H9 (cell line): ENCODE results near the gene RGL2. TPM values are rescaled to one million over a fixed set of nuclear protein-coding genes. Genes with fewer than 3 reads are reported as not detected.

Experiments used
- DNase-seq: peaks from one replicate; pipeline ENCODE4 v3.0.0-alpha.2; 2017
- H2AFZ ChIP-seq: one replicate; pipeline ENCODE4 v1.6.1; 2013; ENCODE audit warnings: mild to moderate bottlenecking, low read length, control low read depth, moderate library complexity
- H2AK5ac ChIP-seq: 2 replicates; pipeline ENCODE4 v1.6.1; 2013; ENCODE audit warnings: low read length, control low read depth, mixed read lengths; ENCODE audit not compliant: insufficient read length
- H2BK120ac ChIP-seq: one replicate; pipeline ENCODE4 v1.6.1; 2013; ENCODE audit warnings: low read depth, mild to moderate bottlenecking, low read length, control low read depth, inconsistent platforms; ENCODE audit not compliant: poor library complexity, severe bottlenecking
- H2BK12ac ChIP-seq: 2 replicates; pipeline ENCODE4 v1.6.1; 2013; ENCODE audit warnings: low read length, control low read depth, mixed read lengths, low read depth; ENCODE audit not compliant: insufficient read length
- H2BK15ac ChIP-seq: 2 replicates; pipeline ENCODE4 v1.6.1; 2013; ENCODE audit warnings: low read depth, low read length, control low read depth
- H2BK20ac ChIP-seq: one replicate; pipeline ENCODE4 v1.6.1; 2013; ENCODE audit warnings: low read depth, mild to moderate bottlenecking, low read length, control low read depth, inconsistent platforms; ENCODE audit not compliant: poor library complexity, severe bottlenecking
- H2BK5ac ChIP-seq: 2 replicates; pipeline ENCODE4 v1.6.1; 2013; ENCODE audit warnings: low read length, control low read depth, mixed read lengths; ENCODE audit not compliant: insufficient read length
- H3K14ac ChIP-seq: 2 replicates; pipeline ENCODE4 v1.6.1; 2013; ENCODE audit warnings: low read length, control low read depth; ENCODE audit not compliant: insufficient read depth
- H3K18ac ChIP-seq: 2 replicates; pipeline ENCODE4 v1.6.1; 2013; ENCODE audit warnings: low read depth, mild to moderate bottlenecking, mixed read lengths, low read length, control low read depth; ENCODE audit not compliant: insufficient read length
- H3K23ac ChIP-seq: 2 replicates; pipeline ENCODE4 v1.6.1; 2013; ENCODE audit warnings: low read length, control low read depth, mixed read lengths, low read depth; ENCODE audit not compliant: insufficient read length
- H3K23me2 ChIP-seq: 2 replicates; pipeline ENCODE4 v1.6.1; 2013; ENCODE audit warnings: low read depth, mild to moderate bottlenecking, mixed read lengths, low read length, control low read depth; ENCODE audit not compliant: insufficient read length, poor library complexity, severe bottlenecking
- H3K27ac ChIP-seq: 2 replicates; pipeline ENCODE4 v1.5.1; 2013; ENCODE audit warnings: low read length, control low read depth, mixed read lengths, low read depth; ENCODE audit not compliant: insufficient read length
- H3K27me3 ChIP-seq: 2 replicates; pipeline ENCODE4 v1.6.1; 2013; ENCODE audit warnings: low read length, control low read depth, inconsistent platforms; ENCODE audit not compliant: insufficient read depth
- H3K4ac ChIP-seq: 2 replicates; pipeline ENCODE4 v1.6.1; 2013; ENCODE audit warnings: low read depth, mild to moderate bottlenecking, control low read depth, inconsistent platforms, low read length, moderate library complexity
- H3K4me1 ChIP-seq: 2 replicates; pipeline ENCODE4 v1.6.1; 2013; ENCODE audit warnings: low read length, control low read depth, inconsistent platforms; ENCODE audit not compliant: insufficient read depth
- H3K4me2 ChIP-seq: 2 replicates; pipeline ENCODE4 v1.6.1; 2013; ENCODE audit warnings: low read length, control low read depth, mixed read lengths; ENCODE audit not compliant: insufficient read length, insufficient read depth
- H3K56ac ChIP-seq: 2 replicates; pipeline ENCODE4 v1.6.1; 2013; ENCODE audit warnings: low read depth, mild to moderate bottlenecking, mixed read lengths, low read length, control low read depth; ENCODE audit not compliant: insufficient read length
- H3K79me1 ChIP-seq: 2 replicates; pipeline ENCODE4 v1.6.1; 2013; ENCODE audit warnings: low read depth, mild to moderate bottlenecking, moderate library complexity, low read length, control low read depth, inconsistent platforms; ENCODE audit not compliant: insufficient read depth, poor library complexity, severe bottlenecking
- H3K79me2 ChIP-seq: 2 replicates; pipeline ENCODE4 v1.6.1; 2013; ENCODE audit warnings: low read length, control low read depth, inconsistent platforms; ENCODE audit not compliant: insufficient read depth
- H3K9ac ChIP-seq: 2 replicates; pipeline ENCODE4 v1.6.1; 2013; ENCODE audit warnings: low read length, control low read depth, mixed read lengths; ENCODE audit not compliant: insufficient read length; ENCODE audit errors: extremely low read depth
- H3K9me3 ChIP-seq: one replicate; pipeline ENCODE4 v1.6.1; 2013; ENCODE audit warnings: low read depth, low read length, inconsistent platforms; ENCODE audit not compliant: control insufficient read depth
- H3T11ph ChIP-seq: one replicate; pipeline ENCODE4 v1.6.1; 2013; ENCODE audit warnings: mild to moderate bottlenecking, low read length, control low read depth, inconsistent platforms
- H4K20me1 ChIP-seq: one replicate; pipeline ENCODE4 v1.6.1; 2013; ENCODE audit not compliant: control insufficient read depth, insufficient read length, insufficient read depth
- H4K5ac ChIP-seq: 2 replicates; pipeline ENCODE4 v1.6.1; 2013; ENCODE audit warnings: low read depth, mild to moderate bottlenecking, mixed read lengths, low read length, control low read depth; ENCODE audit not compliant: insufficient read length
- H4K8ac ChIP-seq: replicated peaks from 2 replicates; pipeline ENCODE4 v1.6.1; 2013; ENCODE audit warnings: low read length, control low read depth, mixed read lengths, low read depth; ENCODE audit not compliant: insufficient read length
- H4K91ac ChIP-seq: 2 replicates; pipeline ENCODE4 v1.6.1; 2013; ENCODE audit warnings: low read depth, mild to moderate bottlenecking, moderate library complexity, mixed read lengths, low read length, control low read depth; ENCODE audit not compliant: insufficient read length
- H3K27ac Mint-ChIP-seq, 3 experiments: 2 replicates in 2 of 3; 3 replicates in 1 of 3; pipeline ENCODE4 v1.8.0; 2020 to 2021; ENCODE audit warnings: mixed read lengths in 3 of 3, mild to moderate bottlenecking in 1 of 3, moderate library complexity in 1 of 3
- H3K27me3 Mint-ChIP-seq: 2 replicates; pipeline ENCODE4 v1.8.0; 2021; ENCODE audit warnings: low read depth, mild to moderate bottlenecking, moderate library complexity, mixed read lengths
- H3K36me3 Mint-ChIP-seq, 3 experiments: 2 replicates in 2 of 3; 3 replicates in 1 of 3; pipeline ENCODE4 v1.8.0; 2020 to 2021; ENCODE audit warnings: low read depth in 3 of 3, mixed read lengths in 3 of 3; ENCODE audit not compliant: insufficient read depth in 1 of 3
- H3K4me1 Mint-ChIP-seq, 2 experiments: 2 replicates each; pipeline ENCODE4 v1.8.0; 2020; ENCODE audit warnings: mixed read lengths in 2 of 2
- H3K4me3 Mint-ChIP-seq, 2 experiments: 2 replicates in 1 of 2; 3 replicates in 1 of 2; pipeline ENCODE4 v1.8.0; 2020 to 2021; ENCODE audit warnings: mild to moderate bottlenecking in 2 of 2, mixed read lengths in 2 of 2, moderate library complexity in 1 of 2
- H3K9me3 Mint-ChIP-seq, 2 experiments: 2 replicates in 1 of 2; 3 replicates in 1 of 2; pipeline ENCODE4 v1.8.0; 2020; ENCODE audit warnings: mild to moderate bottlenecking in 2 of 2, mixed read lengths in 2 of 2, moderate library complexity in 1 of 2
- WGBS: extraction: QIAGEN DNeasy Blood & Tissue Kit; methylation state at CpG from one replicate; pipeline ENCODE4 v1.1.7; 2013; ENCODE audit warnings: missing lambda C conversion rate, low lambda C conversion rate, mixed read lengths; ENCODE audit not compliant: insufficient read length; ENCODE audit errors: extremely low coverage; 5-methylcytosine and 5-hydroxymethylcytosine counted together
- total RNA-seq: library from RNA; stranded (reverse); gene quantifications from 2 replicates; pipeline ENCODE4 v1.2.1, GENCODE V29; 2021
- TF ChIP-seq, protein P1 (sequence below): fragments of 200-600 bp; sonication (generic); conservative IDR thresholded peaks from 3 replicates; pipeline ENCODE4 v1.8.0; 2021; ENCODE audit warnings: antibody characterized with exemption, mild to moderate bottlenecking

RGL2 gene
- total RNA-seq, 1 experiment from 2014 or later = 74.3 TPM

DNA sequence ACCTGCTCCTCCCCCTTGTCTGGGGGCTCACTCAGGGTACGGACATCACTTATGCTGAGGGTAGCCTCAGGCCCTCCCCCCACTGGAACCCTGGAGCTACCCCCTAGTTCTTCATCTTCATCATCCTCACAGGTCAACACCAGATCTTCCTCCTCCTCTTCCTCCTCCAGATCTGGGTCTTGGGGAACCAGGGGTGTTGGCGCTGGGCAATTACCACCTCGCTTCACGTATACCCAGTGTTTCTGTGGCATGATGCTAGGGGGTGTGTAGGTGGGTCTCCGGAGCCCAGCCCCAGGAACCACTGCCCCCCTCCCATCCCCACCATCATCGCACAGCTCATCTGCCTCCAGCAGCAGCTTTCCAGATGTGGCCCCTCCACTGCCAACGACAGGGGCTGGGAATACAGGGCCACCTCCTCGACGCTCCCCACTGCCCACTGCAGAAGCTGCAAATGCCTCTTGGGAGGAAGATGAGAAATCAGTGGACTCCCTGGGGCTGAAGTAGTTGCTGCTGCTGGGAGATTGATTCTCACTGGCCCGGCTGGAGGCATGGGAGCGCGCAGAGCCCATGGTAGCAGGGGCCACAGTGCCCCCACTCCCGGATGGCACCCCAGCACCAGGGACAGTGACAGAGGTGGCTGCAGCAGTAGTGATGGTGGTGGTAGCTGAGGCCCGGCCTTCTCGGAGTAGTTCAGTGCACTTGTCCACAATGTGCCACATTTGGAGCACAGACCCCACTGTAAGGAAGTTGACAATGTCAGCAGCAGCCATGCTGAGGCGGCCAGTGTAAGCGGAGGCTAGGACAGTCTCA is 17.3 kb upstream of the RGL2 start:
- H2BK15ac ChIP-seq = no peak overlapping the region
- no peaks in the 10 kb centered on the region; the same call in 1 of the 2 replicates for H3K79me2 ChIP-seq
- H3K79me1 ChIP-seq = peaks cover 4% of the 10 kb centered on the region
- H2BK5ac ChIP-seq = no peak overlapping the region
- no peak overlapping the region; a peak in 1 of 7 replicates for H3K27ac Mint-ChIP-seq
- no peaks in the 10 kb centered on the region; the same call in 1 of the 2 replicates for H3K4me1 ChIP-seq
- no peak overlapping the region for H2AFZ ChIP-seq
- H3T11ph ChIP-seq = no peak overlapping the region
- no peaks in the 10 kb centered on the region for H3K9me3 ChIP-seq
- H3K23me2 ChIP-seq = peaks cover 31% of the 10 kb centered on the region
- no peak overlapping the region for H3K18ac ChIP-seq
- peak overlapping the region; percentile 94 to 98 for H3K4me3 Mint-ChIP-seq
- no peak overlapping the region for H3K27ac ChIP-seq
- H2BK20ac ChIP-seq = no peak overlapping the region
- H3K4me2 ChIP-seq = no peak overlapping the region
- H2BK120ac ChIP-seq = no peak overlapping the region
- no peak overlapping the region for H2BK12ac ChIP-seq
- no peak for DNase-seq
- H3K27me3 Mint-ChIP-seq = no peaks in the 10 kb centered on the region; the same call in 1 of the 2 replicates
- no peak overlapping the region for H4K5ac ChIP-seq
- H4K91ac ChIP-seq = no peak overlapping the region
- no peak overlapping the region for H2AK5ac ChIP-seq
- TF ChIP-seq, protein P1, sequence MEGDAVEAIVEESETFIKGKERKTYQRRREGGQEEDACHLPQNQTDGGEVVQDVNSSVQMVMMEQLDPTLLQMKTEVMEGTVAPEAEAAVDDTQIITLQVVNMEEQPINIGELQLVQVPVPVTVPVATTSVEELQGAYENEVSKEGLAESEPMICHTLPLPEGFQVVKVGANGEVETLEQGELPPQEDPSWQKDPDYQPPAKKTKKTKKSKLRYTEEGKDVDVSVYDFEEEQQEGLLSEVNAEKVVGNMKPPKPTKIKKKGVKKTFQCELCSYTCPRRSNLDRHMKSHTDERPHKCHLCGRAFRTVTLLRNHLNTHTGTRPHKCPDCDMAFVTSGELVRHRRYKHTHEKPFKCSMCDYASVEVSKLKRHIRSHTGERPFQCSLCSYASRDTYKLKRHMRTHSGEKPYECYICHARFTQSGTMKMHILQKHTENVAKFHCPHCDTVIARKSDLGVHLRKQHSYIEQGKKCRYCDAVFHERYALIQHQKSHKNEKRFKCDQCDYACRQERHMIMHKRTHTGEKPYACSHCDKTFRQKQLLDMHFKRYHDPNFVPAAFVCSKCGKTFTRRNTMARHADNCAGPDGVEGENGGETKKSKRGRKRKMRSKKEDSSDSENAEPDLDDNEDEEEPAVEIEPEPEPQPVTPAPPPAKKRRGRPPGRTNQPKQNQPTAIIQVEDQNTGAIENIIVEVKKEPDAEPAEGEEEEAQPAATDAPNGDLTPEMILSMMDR = no peak
- no peaks in the 10 kb centered on the region for H4K20me1 ChIP-seq
- WGBS = no CpG with 5 or more reads among the region's 17 CpGs
- H3K14ac ChIP-seq = no peak overlapping the region
- no peaks in the 10 kb centered on the region for H3K9me3 Mint-ChIP-seq
- H4K8ac ChIP-seq = no peak overlapping the region
- no peak overlapping the region for H3K9ac ChIP-seq
- no peak overlapping the region for H3K56ac ChIP-seq
- H3K4ac ChIP-seq = no peak overlapping the region
- peaks cover 54 to 59% of the 10 kb centered on the region in 2 experiments for H3K4me1 Mint-ChIP-seq
- H3K23ac ChIP-seq = no peak overlapping the region
- peaks cover 18 to 42% (median 34%) of the 10 kb centered on the region in 3 experiments; a peak in 6 of 7 replicates for H3K36me3 Mint-ChIP-seq
- H3K27me3 ChIP-seq = no peaks in the 10 kb centered on the region
